Measurements from ENCODE around the gene ELP5. TPM values are rescaled to one million over a fixed set of nuclear protein-coding genes. Genes with fewer than 3 reads are reported as not detected.

Gene ELP5
- total RNA-seq, 2 experiments from 2014 or later: 84.6 to 97.3 TPM

- CTCF ChIA-PET (ENCODE audit: unreplicated experiment): no interaction called here
- H4K20me1 ChIP-seq (ENCODE audit: insufficient read depth, low read length): no peaks in the 10 kb centered on the region
- DNase-seq (ENCODE audit: low spot score): no peak
- no peaks in the 10 kb centered on the region for H3K36me3 ChIP-seq (ENCODE audit: insufficient read depth, low read length)
- H3K4me3 ChIP-seq (ENCODE audit: low read depth, low read length, poor library complexity, severe bottlenecking): no peak overlapping the region
- intact Hi-C loops (cut with micrococcal nuclease; ENCODE audit: unreplicated experiment): no loop called here
- no peak overlapping the region for H3K27ac ChIP-seq (ENCODE audit: low read depth, low read length, poor library complexity, severe bottlenecking)
- H3K9me2 ChIP-seq (ENCODE audit: insufficient read depth, low read length): no peaks in the 10 kb centered on the region
- POLR2A ChIA-PET: no interaction called here
- H3K9me3 ChIP-seq (ENCODE audit: low read length): no peaks in the 10 kb centered on the region
- H3K79me2 ChIP-seq (ENCODE audit: insufficient read depth, low read depth, low read length): peaks cover 17% of the 10 kb centered on the region; the same call in 1 of the 2 replicates
- H2AFZ ChIP-seq (ENCODE audit: low read length): no peak overlapping the region
- no TSS peak for BruUV-seq (replicated peaks)
- TF ChIP-seq CTCF (conservative IDR thresholded peaks at IDR 0.05; ENCODE audit: low read length) (no peak), EZH2phosphoT487 (IDR thresholded peaks at IDR 0.05; ENCODE audit: borderline replicate concordance, low read depth, low read length) (no peak)
- peaks cover 28% of the 10 kb centered on the region for H3K4me1 ChIP-seq (ENCODE audit: insufficient read depth, low read length, poor library complexity, severe bottlenecking)
- no peak overlapping the region for H3K4me2 ChIP-seq (ENCODE audit: low read length)
These were observed 43.1 kb upstream of the ELP5 start for GRCh38 chr17:7208754-7209460.

- no peaks in the 10 kb centered on the region for H3K9me3 ChIP-seq (ENCODE audit: low read length)
- peaks cover 26% of the 10 kb centered on the region for H3K79me2 ChIP-seq (ENCODE audit: insufficient read depth, low read depth, low read length)
- no peak overlapping the region for H2AFZ ChIP-seq (ENCODE audit: low read length)
- DNase-seq (ENCODE audit: low spot score): no peak
- TF ChIP-seq EZH2phosphoT487 (IDR thresholded peaks at IDR 0.05; ENCODE audit: borderline replicate concordance, low read depth, low read length): no peak
- no peak for TF ChIP-seq CTCF (conservative IDR thresholded peaks at IDR 0.05; ENCODE audit: low read length)
- no peak overlapping the region for H3K27ac ChIP-seq (ENCODE audit: low read depth, low read length, poor library complexity, severe bottlenecking)
- no peaks in the 10 kb centered on the region for H3K9me2 ChIP-seq (ENCODE audit: insufficient read depth, low read length)
- no TSS peak for BruUV-seq (replicated peaks)
- POLR2A ChIA-PET: no interaction called here
- peaks cover 28% of the 10 kb centered on the region for H3K4me1 ChIP-seq (ENCODE audit: insufficient read depth, low read length, poor library complexity, severe bottlenecking)
- no peaks in the 10 kb centered on the region for H3K36me3 ChIP-seq (ENCODE audit: insufficient read depth, low read length)
- intact Hi-C loops (cut with micrococcal nuclease; ENCODE audit: unreplicated experiment): no loop called here
- no peaks in the 10 kb centered on the region for H4K20me1 ChIP-seq (ENCODE audit: insufficient read depth, low read length)
- H3K4me2 ChIP-seq (ENCODE audit: low read length): no peak overlapping the region
- CTCF ChIA-PET (ENCODE audit: unreplicated experiment): no interaction called here
- H3K4me3 ChIP-seq (ENCODE audit: low read depth, low read length, poor library complexity, severe bottlenecking): no peak overlapping the region
These were observed 40.3 kb upstream of the ELP5 start for GRCh38 chr17:7211491-7212273.

Data from OCI-LY7 (cell line).